ENCODE results near the gene CACNA1B.
"Not testable (repeated sequence)": the region's sequence is repeated elsewhere in the genome, so short reads cannot be mapped to it uniquely, and the experiment has no call there.

Gene CACNA1B

DNA sequence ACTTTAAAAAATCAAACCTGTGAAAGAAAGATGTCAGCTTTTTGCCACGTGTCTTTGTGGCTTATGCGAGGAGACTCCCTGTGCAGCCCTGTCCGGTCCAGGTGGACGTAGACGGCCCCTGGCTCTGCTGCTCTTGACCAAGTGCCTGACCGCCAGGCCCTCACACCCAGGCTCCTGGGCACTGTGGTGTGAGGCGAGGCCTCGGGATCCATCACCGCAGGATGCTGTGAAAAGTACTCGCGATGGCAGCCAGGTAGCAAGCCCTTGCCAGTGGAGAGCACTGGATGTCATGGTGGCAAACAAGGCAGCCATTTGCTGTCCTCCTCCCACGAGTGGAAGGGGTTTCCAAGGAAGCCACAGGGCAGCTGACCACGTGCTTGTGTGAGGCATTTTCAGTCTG lies 245.1 kb downstream of the CACNA1B start:
- no peak overlapping the region for H3K4ac ChIP-seq (ENCODE audit: low read depth, low read length)
- H3K18ac ChIP-seq (ENCODE audit: low read length): no peak overlapping the region
- H3K56ac ChIP-seq (ENCODE audit: low read length): no peak overlapping the region
- H2BK120ac ChIP-seq (ENCODE audit: low read depth, low read length): no peak overlapping the region
- no peak overlapping the region for H3K4me2 ChIP-seq (ENCODE audit: low read length)
- H2AK5ac ChIP-seq (ENCODE audit: low read length): no peak overlapping the region
- H2BK5ac ChIP-seq (ENCODE audit: low read length): no peak overlapping the region
- no peaks in the 10 kb centered on the region for H3K36me3 ChIP-seq (ENCODE audit: control insufficient read depth, insufficient read depth, low read length)
- no peak overlapping the region for H3K27ac ChIP-seq (ENCODE audit: low read depth, low read length)
- no peak overlapping the region for H4K5ac ChIP-seq (ENCODE audit: low read length)
- no peaks in the 10 kb centered on the region for H3K27me3 ChIP-seq (ENCODE audit: insufficient read depth, low read length, poor library complexity)
- no peak overlapping the region for H2BK15ac ChIP-seq (replicated peaks; ENCODE audit: low read depth)
- no peaks in the 10 kb centered on the region for H3K79me2 ChIP-seq (ENCODE audit: control insufficient read depth, insufficient read depth, low read length)
- WGBS (ENCODE audit: extremely low coverage, insufficient coverage, low lambda C conversion rate): no CpG with 5 or more reads among the region's 13 CpGs
- H3K79me1 ChIP-seq (ENCODE audit: low read length): no peaks in the 10 kb centered on the region
- H3K23ac ChIP-seq (ENCODE audit: low read length): no peak overlapping the region
- H4K8ac ChIP-seq (ENCODE audit: low read depth, low read length): no peak overlapping the region
- no peak overlapping the region for H3K4me3 ChIP-seq (ENCODE audit: low read length)
- no peak overlapping the region for H3K9ac ChIP-seq (ENCODE audit: low read length)
- H3K4me1 ChIP-seq (ENCODE audit: control insufficient read depth, low read depth, low read length): no peaks in the 10 kb centered on the region
- DNase-seq: no peak

DNA sequence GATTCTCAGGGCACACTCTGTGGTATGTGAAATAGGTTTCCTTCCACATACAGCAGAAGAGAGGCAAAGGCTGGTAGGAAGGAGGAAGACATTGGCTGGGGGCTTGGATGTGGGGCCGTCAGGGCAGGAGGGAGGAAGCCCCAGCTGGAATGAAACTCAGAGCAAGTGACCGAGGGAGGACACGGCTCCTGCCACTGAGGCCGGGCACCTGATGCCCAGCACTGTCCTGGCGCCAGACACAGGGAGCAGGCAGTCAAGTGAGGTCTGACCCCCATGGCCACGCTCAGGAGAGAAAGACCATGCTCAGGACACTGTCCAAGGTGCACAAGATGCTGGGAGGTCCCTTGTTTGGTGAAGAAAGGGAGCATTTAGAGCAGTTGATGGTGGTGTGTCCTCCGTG lies 245.5 kb downstream of the CACNA1B start:
- Histone ChIP-seq H2BK15ac (replicated peaks; ENCODE audit: low read depth) (no peak overlapping the region), H2BK120ac (ENCODE audit: low read depth, low read length) (no peak overlapping the region), H3K36me3 (ENCODE audit: control insufficient read depth, insufficient read depth, low read length) (no peaks in the 10 kb centered on the region), H4K5ac (ENCODE audit: low read length) (no peak overlapping the region), H2AK5ac (ENCODE audit: low read length) (no peak overlapping the region), H3K9ac (ENCODE audit: low read length) (no peak overlapping the region), H2BK5ac (ENCODE audit: low read length) (no peak overlapping the region), H3K56ac (ENCODE audit: low read length) (no peak overlapping the region), H3K79me1 (ENCODE audit: low read length) (no peaks in the 10 kb centered on the region), H3K18ac (ENCODE audit: low read length) (no peak overlapping the region), H3K4me1 (ENCODE audit: control insufficient read depth, low read depth, low read length) (no peaks in the 10 kb centered on the region), H3K23ac (ENCODE audit: low read length) (no peak overlapping the region), H3K4me3 (ENCODE audit: low read length) (no peak overlapping the region), H3K4me2 (ENCODE audit: low read length) (no peak overlapping the region), H3K4ac (ENCODE audit: low read depth, low read length) (no peak overlapping the region), H3K79me2 (ENCODE audit: control insufficient read depth, insufficient read depth, low read length) (no peaks in the 10 kb centered on the region), H3K27ac (ENCODE audit: low read depth, low read length) (no peak overlapping the region), H4K8ac (ENCODE audit: low read depth, low read length) (no peak overlapping the region), H3K27me3 (ENCODE audit: insufficient read depth, low read length, poor library complexity) (no peaks in the 10 kb centered on the region)
- DNase-seq: no peak
- WGBS (ENCODE audit: extremely low coverage, insufficient coverage, low lambda C conversion rate): no CpG with 5 or more reads among the region's 7 CpGs

DNA sequence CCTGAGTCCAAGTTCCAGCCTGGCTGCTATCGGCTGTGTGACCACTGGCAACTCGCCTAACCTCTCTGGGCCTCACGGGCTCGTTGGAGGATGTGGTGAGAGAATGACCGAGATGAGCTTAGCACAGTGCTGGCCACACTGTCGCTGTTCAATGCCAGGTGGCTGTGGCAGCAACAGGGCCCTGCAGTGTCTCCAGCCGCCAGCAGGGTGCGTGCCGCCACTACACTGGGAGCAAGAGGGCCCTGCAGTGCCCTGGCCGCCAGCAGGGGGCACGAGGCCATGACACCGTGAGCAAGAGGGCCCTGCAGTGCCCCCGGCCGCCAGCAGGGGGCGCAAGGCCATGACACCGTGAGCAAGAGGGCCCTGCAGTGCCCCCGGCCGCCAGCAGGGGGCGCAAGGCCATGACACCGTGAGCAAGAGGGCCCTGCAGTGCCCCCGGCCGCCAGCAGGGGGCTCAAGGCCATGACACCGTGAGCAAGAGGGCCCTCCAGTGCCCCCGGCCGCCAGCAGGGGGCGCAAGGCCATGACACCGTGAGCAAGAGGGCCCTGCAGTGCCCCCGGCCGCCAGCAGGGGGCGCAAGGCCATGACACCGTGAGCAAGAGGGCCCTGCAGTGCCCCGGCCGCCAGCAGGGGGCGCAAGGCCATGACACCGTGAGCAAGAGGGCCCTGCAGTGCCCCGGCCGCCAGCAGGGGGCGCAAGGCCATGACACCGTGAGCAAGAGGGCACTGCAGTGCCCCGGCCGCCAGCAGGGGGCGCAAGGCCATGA lies 248.7 kb downstream of the CACNA1B start:
- DNase-seq; H3K4me1 ChIP-seq (ENCODE audit: control insufficient read depth, low read depth, low read length); H3K36me3 ChIP-seq (ENCODE audit: control insufficient read depth, insufficient read depth, low read length); H3K79me1 ChIP-seq (ENCODE audit: low read length); H3K4ac ChIP-seq (ENCODE audit: low read depth, low read length); H3K4me2 ChIP-seq (ENCODE audit: low read length); H2BK120ac ChIP-seq (ENCODE audit: low read depth, low read length); H2AK5ac ChIP-seq (ENCODE audit: low read length); H3K27me3 ChIP-seq (ENCODE audit: insufficient read depth, low read length, poor library complexity); H3K79me2 ChIP-seq (ENCODE audit: control insufficient read depth, insufficient read depth, low read length); H3K9ac ChIP-seq (ENCODE audit: low read length); H3K23ac ChIP-seq (ENCODE audit: low read length); H3K27ac ChIP-seq (ENCODE audit: low read depth, low read length); H2BK5ac ChIP-seq (ENCODE audit: low read length); H4K8ac ChIP-seq (ENCODE audit: low read depth, low read length); H4K5ac ChIP-seq (ENCODE audit: low read length); H3K4me3 ChIP-seq (ENCODE audit: low read length); H3K56ac ChIP-seq (ENCODE audit: low read length); H3K18ac ChIP-seq (ENCODE audit: low read length); H2BK15ac ChIP-seq (replicated peaks; ENCODE audit: low read depth): not testable (repeated sequence)
- WGBS (ENCODE audit: extremely low coverage, insufficient coverage, low lambda C conversion rate): no CpG with 5 or more reads among the region's 42 CpGs

DNA sequence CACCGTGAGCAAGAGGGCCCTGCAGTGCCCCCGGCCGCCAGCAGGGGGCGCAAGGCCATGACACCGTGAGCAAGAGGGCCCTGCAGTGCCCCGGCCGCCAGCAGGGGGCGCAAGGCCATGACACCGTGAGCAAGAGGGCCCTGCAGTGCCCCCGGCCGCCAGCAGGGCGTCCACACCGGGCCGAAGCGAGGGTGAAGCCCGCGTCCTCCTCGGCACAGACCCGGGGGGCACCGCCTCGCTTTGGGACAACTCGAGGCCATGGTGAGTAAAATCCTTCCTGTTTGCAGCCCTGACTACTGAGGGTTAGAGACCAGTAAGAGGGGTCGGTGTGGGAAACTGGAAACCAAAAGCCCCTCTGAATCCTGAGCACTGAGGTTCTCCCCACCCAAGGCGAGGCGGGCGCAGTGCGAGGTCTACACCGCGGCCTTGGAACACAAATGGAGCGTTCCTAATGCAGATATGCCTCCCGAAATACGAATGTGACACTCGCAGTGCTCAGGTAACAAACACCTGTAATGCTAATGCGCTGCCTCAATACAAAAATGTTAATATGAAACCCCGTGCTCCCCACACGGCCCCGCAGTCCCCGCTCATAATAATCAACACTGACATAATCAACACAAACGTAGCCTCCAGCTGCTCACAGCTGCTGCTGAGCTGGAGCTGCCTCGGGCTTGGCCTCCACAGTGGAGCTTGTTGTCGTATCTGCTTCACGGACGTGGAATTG lies 249.4 kb downstream of the CACNA1B start:
- H3K4ac ChIP-seq (ENCODE audit: low read depth, low read length); H3K27me3 ChIP-seq (ENCODE audit: insufficient read depth, low read length, poor library complexity); H4K8ac ChIP-seq (ENCODE audit: low read depth, low read length); H3K79me2 ChIP-seq (ENCODE audit: control insufficient read depth, insufficient read depth, low read length); H2BK120ac ChIP-seq (ENCODE audit: low read depth, low read length); H3K4me2 ChIP-seq (ENCODE audit: low read length); H4K5ac ChIP-seq (ENCODE audit: low read length); H2BK15ac ChIP-seq (replicated peaks; ENCODE audit: low read depth); H3K27ac ChIP-seq (ENCODE audit: low read depth, low read length); H3K9ac ChIP-seq (ENCODE audit: low read length); H3K4me1 ChIP-seq (ENCODE audit: control insufficient read depth, low read depth, low read length); H3K23ac ChIP-seq (ENCODE audit: low read length); DNase-seq; H3K36me3 ChIP-seq (ENCODE audit: control insufficient read depth, insufficient read depth, low read length); H2BK5ac ChIP-seq (ENCODE audit: low read length); H2AK5ac ChIP-seq (ENCODE audit: low read length); H3K79me1 ChIP-seq (ENCODE audit: low read length); H3K18ac ChIP-seq (ENCODE audit: low read length); H3K4me3 ChIP-seq (ENCODE audit: low read length); H3K56ac ChIP-seq (ENCODE audit: low read length): not testable (repeated sequence)
- no CpG with 5 or more reads among the region's 43 CpGs for WGBS (ENCODE audit: extremely low coverage, insufficient coverage, low lambda C conversion rate)

DNA sequence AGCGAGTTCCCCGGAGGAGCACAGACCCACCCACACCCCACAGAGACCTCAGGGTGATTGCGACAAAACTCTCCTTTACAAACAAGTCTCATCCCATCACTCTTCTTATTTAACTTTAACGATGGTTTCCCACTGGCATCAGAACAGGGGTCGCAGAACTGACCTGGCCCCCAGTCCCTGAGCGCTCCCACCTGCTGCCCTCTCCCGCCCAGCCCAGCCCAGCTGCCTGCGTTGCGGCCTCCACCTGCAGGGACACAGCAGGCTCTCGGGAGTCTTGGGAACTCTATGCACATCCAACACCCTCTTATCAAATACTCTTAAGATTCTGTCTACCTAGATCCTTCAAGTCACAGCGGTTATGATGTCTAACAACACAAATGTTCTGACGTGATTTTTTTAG lies 250.4 kb downstream of the CACNA1B start:
- not testable (repeated sequence) for DNase-seq; H4K8ac ChIP-seq (ENCODE audit: low read depth, low read length); H3K18ac ChIP-seq (ENCODE audit: low read length); H3K56ac ChIP-seq (ENCODE audit: low read length); H3K4ac ChIP-seq (ENCODE audit: low read depth, low read length); H2AK5ac ChIP-seq (ENCODE audit: low read length); H3K79me1 ChIP-seq (ENCODE audit: low read length); H3K4me2 ChIP-seq (ENCODE audit: low read length); H2BK120ac ChIP-seq (ENCODE audit: low read depth, low read length); H3K79me2 ChIP-seq (ENCODE audit: control insufficient read depth, insufficient read depth, low read length); H3K23ac ChIP-seq (ENCODE audit: low read length); H4K5ac ChIP-seq (ENCODE audit: low read length); H2BK15ac ChIP-seq (replicated peaks; ENCODE audit: low read depth); H3K27me3 ChIP-seq (ENCODE audit: insufficient read depth, low read length, poor library complexity); H3K4me3 ChIP-seq (ENCODE audit: low read length); H3K9ac ChIP-seq (ENCODE audit: low read length); H3K4me1 ChIP-seq (ENCODE audit: control insufficient read depth, low read depth, low read length); H2BK5ac ChIP-seq (ENCODE audit: low read length); H3K36me3 ChIP-seq (ENCODE audit: control insufficient read depth, insufficient read depth, low read length); H3K27ac ChIP-seq (ENCODE audit: low read depth, low read length)
- no CpG with 5 or more reads among the region's 12 CpGs for WGBS (ENCODE audit: extremely low coverage, insufficient coverage, low lambda C conversion rate)
